Measurements from ENCODE around the gene CFAP99.

The CFAP99 gene

GRCh38 chr4:2390784-2391421 is 27.9 kb upstream of the CFAP99 start:
- DNase-seq: no peak

GRCh38 chr4:2393353-2394270 is 25.1 kb upstream of the CFAP99 start:
- DNase-seq: no peak

GRCh38 chr4:2394528-2394927 is 24.2 kb upstream of the CFAP99 start:
- DNase-seq: no peak

- DNase-seq: no peak
Measured at GRCh38 chr4:2395038-2395437, 23.7 kb upstream of the CFAP99 start.

GRCh38 chr4:2395584-2395983 is 23.2 kb upstream of the CFAP99 start:
- no peak for DNase-seq

GRCh38 chr4:2396781-2397368 is 21.9 kb upstream of the CFAP99 start:
- DNase-seq: no peak

GRCh38 chr4:2397596-2398379 is 21.0 kb upstream of the CFAP99 start:
- DNase-seq: no peak

- DNase-seq: no peak
Measured at GRCh38 chr4:2399216-2399615, 19.5 kb upstream of the CFAP99 start.

- peak in 1 of 14 donors; percentile 90 for DNase-seq
Measured at GRCh38 chr4:2399631-2400190, 19.0 kb upstream of the CFAP99 start.

- no peak for DNase-seq
Measured at GRCh38 chr4:2400841-2401609, 17.7 kb upstream of the CFAP99 start.

GRCh38 chr4:2401610-2401983 is 17.2 kb upstream of the CFAP99 start:
- DNase-seq: no peak

GRCh38 chr4:2402048-2402842 is 16.5 kb upstream of the CFAP99 start:
- peak in 11 of 14 donors; percentile 11 to 92 (median 46) for DNase-seq

GRCh38 chr4:2402941-2403340 is 15.8 kb upstream of the CFAP99 start:
- peak in 9 of 14 donors; percentile 19 to 61 (median 34) for DNase-seq

GRCh38 chr4:2406406-2406805 is 12.3 kb upstream of the CFAP99 start:
- DNase-seq: no peak

- DNase-seq: no peak
Measured at GRCh38 chr4:2406920-2407319, 11.8 kb upstream of the CFAP99 start.

GRCh38 chr4:2407991-2408342 is 10.8 kb upstream of the CFAP99 start:
- DNase-seq: no peak

- no peak for DNase-seq
Measured at GRCh38 chr4:2408401-2408958, 10.3 kb upstream of the CFAP99 start.

GRCh38 chr4:2408976-2409375 is 9.8 kb upstream of the CFAP99 start:
- DNase-seq: no peak

GRCh38 chr4:2409381-2409783 is 9.4 kb upstream of the CFAP99 start:
- no peak for DNase-seq

- DNase-seq: no peak
Measured at GRCh38 chr4:2411786-2412510, 6.8 kb upstream of the CFAP99 start.
